OCI-LY7 (cell line): Measurements from ENCODE around the gene RPL38.

Experiments used
- EZH2phosphoT487 ChIP-seq: fragments of 200-600 bp; sonication (generic); IDR thresholded peaks from 2 replicates; pipeline ENCODE4 v1.6.1; 2018; ENCODE audit warnings: low read depth, borderline replicate concordance, mild to moderate bottlenecking, mixed run types, antibody characterized with exemption, low read length, moderate library complexity, mixed read lengths
- TF ChIP-seq, protein P1 (sequence below): fragments of 200-600 bp; sonication (generic); conservative IDR thresholded peaks from 2 replicates; pipeline ENCODE4 v1.5.1; 2014; ENCODE audit warnings: mild to moderate bottlenecking, antibody characterized with exemption, low read length, moderate library complexity, mixed read lengths

DNA sequence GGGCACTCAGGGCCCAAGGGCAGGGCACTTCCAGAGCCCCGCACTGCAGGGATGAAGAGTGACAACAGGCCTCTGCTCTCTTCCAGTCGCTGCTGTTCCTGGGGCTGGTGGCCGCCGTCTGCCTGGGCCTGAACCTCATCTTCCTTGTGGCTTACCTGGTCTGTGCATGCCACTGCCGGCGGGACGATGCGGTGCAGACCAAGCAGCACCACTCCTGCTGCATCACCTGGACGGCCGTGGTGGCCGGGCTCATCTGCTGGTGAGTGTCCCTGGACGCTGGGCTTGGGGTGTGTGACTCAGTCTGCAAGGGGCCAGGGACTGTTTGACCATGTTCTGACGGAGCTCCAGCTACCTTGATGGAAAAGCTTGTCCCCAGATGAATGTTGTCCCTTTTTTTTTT lies 18.9 kb downstream of the RPL38 start:
- TF ChIP-seq, protein P1, sequence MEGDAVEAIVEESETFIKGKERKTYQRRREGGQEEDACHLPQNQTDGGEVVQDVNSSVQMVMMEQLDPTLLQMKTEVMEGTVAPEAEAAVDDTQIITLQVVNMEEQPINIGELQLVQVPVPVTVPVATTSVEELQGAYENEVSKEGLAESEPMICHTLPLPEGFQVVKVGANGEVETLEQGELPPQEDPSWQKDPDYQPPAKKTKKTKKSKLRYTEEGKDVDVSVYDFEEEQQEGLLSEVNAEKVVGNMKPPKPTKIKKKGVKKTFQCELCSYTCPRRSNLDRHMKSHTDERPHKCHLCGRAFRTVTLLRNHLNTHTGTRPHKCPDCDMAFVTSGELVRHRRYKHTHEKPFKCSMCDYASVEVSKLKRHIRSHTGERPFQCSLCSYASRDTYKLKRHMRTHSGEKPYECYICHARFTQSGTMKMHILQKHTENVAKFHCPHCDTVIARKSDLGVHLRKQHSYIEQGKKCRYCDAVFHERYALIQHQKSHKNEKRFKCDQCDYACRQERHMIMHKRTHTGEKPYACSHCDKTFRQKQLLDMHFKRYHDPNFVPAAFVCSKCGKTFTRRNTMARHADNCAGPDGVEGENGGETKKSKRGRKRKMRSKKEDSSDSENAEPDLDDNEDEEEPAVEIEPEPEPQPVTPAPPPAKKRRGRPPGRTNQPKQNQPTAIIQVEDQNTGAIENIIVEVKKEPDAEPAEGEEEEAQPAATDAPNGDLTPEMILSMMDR: no peak
- TF ChIP-seq EZH2phosphoT487: no peak
